CD14-positive monocyte (primary cell): Measurements from ENCODE around the gene DOCK3. TPM values are rescaled to one million over a fixed set of nuclear protein-coding genes. Genes with fewer than 3 reads are reported as not detected.
"Not testable (repeated sequence)": the region's sequence is repeated elsewhere in the genome, so short reads cannot be mapped to it uniquely, and the experiment has no call there.

ENCODE experiments used
- DNase-seq, 3 donors: peaks; one replicate each; pipeline ENCODE4 v3.0.0-alpha.2; 2011 to 2022
- H2AFZ ChIP-seq: 2 replicates; pipeline ENCODE4 v1.6.0; 2012; ENCODE audit warnings: mild to moderate bottlenecking, low read depth, low read length, inconsistent platforms; ENCODE audit not compliant: insufficient read depth, poor library complexity, severe bottlenecking
- H3K27ac ChIP-seq, 2 donors: 1 replicate in 1 of 2; 2 replicates in 1 of 2; pipeline ENCODE4 v1.5.1; 2012 to 2013; ENCODE audit warnings: low read length in 2 of 2, control low read depth in 1 of 2, inconsistent platforms in 1 of 2, low read depth in 1 of 2, mild to moderate bottlenecking in 1 of 2
- H3K27me3 ChIP-seq, 2 donors: one replicate each; pipeline versions ENCODE4 v1.6.0 to v1.6.1; 2011 to 2013; ENCODE audit warnings: low read length in 2 of 2; ENCODE audit not compliant: control insufficient read depth in 2 of 2, insufficient read depth in 2 of 2
- H3K36me3 ChIP-seq, 2 donors: replicated peaks in 1 of 2; 1 replicate in 1 of 2; 2 replicates in 1 of 2; pipeline versions ENCODE4 v1.5.1 to v1.6.1; 2012 to 2013; ENCODE audit warnings: low read length in 2 of 2, control low read depth in 1 of 2, inconsistent platforms in 1 of 2, mild to moderate bottlenecking in 1 of 2; ENCODE audit not compliant: insufficient read depth in 2 of 2, control insufficient read depth in 1 of 2
- H3K4me1 ChIP-seq, 2 donors: 1 replicate in 1 of 2; 2 replicates in 1 of 2; pipeline versions ENCODE4 v1.5.1 to v1.6.1; 2012 to 2013; ENCODE audit warnings: low read length in 2 of 2, control low read depth in 1 of 2, inconsistent platforms in 1 of 2, mild to moderate bottlenecking in 1 of 2, moderate library complexity in 1 of 2; ENCODE audit not compliant: insufficient read depth in 2 of 2, control insufficient read depth in 1 of 2
- H3K4me2 ChIP-seq: replicated peaks from 2 replicates; pipeline ENCODE3; 2012; ENCODE audit warnings: low read length, moderate library complexity, mild to moderate bottlenecking; ENCODE audit not compliant: poor library complexity, severe bottlenecking; ENCODE audit errors: extremely low read depth
- H3K4me3 ChIP-seq, 3 experiments: fragments of 200-600 bp in 1 of 3; sonication (generic) in 1 of 3; replicated peaks in 1 of 3; 1 replicate in 2 of 3; 2 replicates in 1 of 3; pipeline ENCODE4 v1.5.1; 2011 to 2013; ENCODE audit warnings: low read length in 3 of 3, mild to moderate bottlenecking in 3 of 3, control low read depth in 2 of 3, low read depth in 2 of 3, inconsistent platforms in 1 of 3, moderate library complexity in 1 of 3
- H3K79me2 ChIP-seq: 2 replicates; pipeline ENCODE4 v1.6.0; 2012; ENCODE audit warnings: mild to moderate bottlenecking, control low read depth, inconsistent platforms, low read length, moderate library complexity; ENCODE audit not compliant: insufficient read depth
- H3K9ac ChIP-seq: 2 replicates; pipeline ENCODE4 v1.6.0; 2017; ENCODE audit warnings: low read length, mild to moderate bottlenecking; ENCODE audit not compliant: insufficient read depth, poor library complexity, severe bottlenecking
- H3K9me3 ChIP-seq, 2 donors: replicated peaks in 1 of 2; 1 replicate in 1 of 2; 2 replicates in 1 of 2; pipeline versions ENCODE4 v1.5.1 to v1.6.1; 2012 to 2013; ENCODE audit warnings: low read length in 2 of 2, control low read depth in 1 of 2; ENCODE audit not compliant: control insufficient read depth in 1 of 2, insufficient read depth in 1 of 2
- H4K20me1 ChIP-seq: 2 replicates; pipeline ENCODE4 v1.6.0; 2012; ENCODE audit warnings: mild to moderate bottlenecking, low read length, control low read depth, moderate library complexity; ENCODE audit not compliant: insufficient read depth
- H3K27ac Mint-ChIP-seq, 7 donors: one replicate each; pipeline ENCODE4 v1.8.0; 2020; ENCODE audit warnings: mild to moderate bottlenecking in 7 of 7, mixed read lengths in 7 of 7, moderate library complexity in 6 of 7, inconsistent platforms in 2 of 7
- H3K27me3 Mint-ChIP-seq, 3 donors: one replicate each; pipeline ENCODE4 v1.8.0; 2021 to 2022; ENCODE audit warnings: low read depth in 3 of 3, mild to moderate bottlenecking in 3 of 3, mixed read lengths in 3 of 3, moderate library complexity in 3 of 3, inconsistent platforms in 1 of 3
- H3K36me3 Mint-ChIP-seq, 2 donors: one replicate each; pipeline ENCODE4 v1.8.0; 2020; ENCODE audit warnings: mixed read lengths in 2 of 2, inconsistent platforms in 1 of 2, mild to moderate bottlenecking in 1 of 2
- H3K4me1 Mint-ChIP-seq: one replicate; pipeline ENCODE4 v1.8.0; 2020; ENCODE audit warnings: mild to moderate bottlenecking, mixed read lengths
- H3K4me3 Mint-ChIP-seq, 2 donors: one replicate each; pipeline ENCODE4 v1.8.0; 2020; ENCODE audit warnings: mild to moderate bottlenecking in 2 of 2, mixed read lengths in 2 of 2, moderate library complexity in 1 of 2
- H3K9me3 Mint-ChIP-seq, 7 donors: one replicate each; pipeline ENCODE4 v1.8.0; 2020 to 2022; ENCODE audit warnings: mixed read lengths in 7 of 7, mild to moderate bottlenecking in 6 of 7, moderate library complexity in 6 of 7, inconsistent platforms in 2 of 7
- CTCF ChIP-seq: fragments of 200-600 bp; IDR thresholded peaks from one replicate; pipeline ENCODE4 v1.8.0; 2022; ENCODE audit warnings: antibody characterized with exemption, mild to moderate bottlenecking
- WGBS: methylation state at CpG from one replicate; pipeline ENCODE4 v1.1.5; 2013; ENCODE audit warnings: missing lambda C conversion rate; ENCODE audit not compliant: insufficient coverage; 5-methylcytosine and 5-hydroxymethylcytosine counted together
- intact Hi-C, 2 donors: fragments of 100-400 bp; cut with micrococcal nuclease; formaldehyde crosslinking; loops; one replicate each; pipeline versions ENCODE4 v1.15.0 to v1.15.1; 2023
- polyA plus RNA-seq, 3 donors: library from polyadenylated mRNA; depleted of rRNA in 1 of 3; unstranded in 2 of 3; stranded (reverse) in 1 of 3; fragments of 300-500 nt in 2 of 3; fragments of >200 nt in 1 of 3; fragmentation: Illumina TruSeq in 2 of 3; gene quantifications; 1 replicate in 2 of 3; 2 replicates in 1 of 3; pipeline ENCODE4 v1.2.3, GENCODE V29; 2012 to 2021

DOCK3 gene
- polyA plus RNA-seq, 3 donors: 0.03 TPM; not detected in 1

- DNase-seq: no peak
- Histone ChIP-seq H3K4me2 (no peak overlapping the region), H3K9me3 (no peaks in the 10 kb centered on the region), H3K9ac (no peak overlapping the region), H3K27me3 (no peaks in the 10 kb centered on the region), H3K4me3 (no peak overlapping the region), H3K36me3 (no peaks in the 10 kb centered on the region), H3K27ac (no peak overlapping the region), H2AFZ (no peak overlapping the region), H4K20me1 (no peaks in the 10 kb centered on the region), H3K4me1 (no peaks in the 10 kb centered on the region), H3K79me2 (no peaks in the 10 kb centered on the region)
- peaks cover 0 to 13% (median 7%) of the 10 kb centered on the region in 7 donors for H3K9me3 Mint-ChIP-seq
- no peaks in the 10 kb centered on the region for H3K4me1 Mint-ChIP-seq
- peaks cover 1 to 9% (median 2%) of the 10 kb centered on the region in 3 donors for H3K27me3 Mint-ChIP-seq
- no peak overlapping the region for H3K27ac Mint-ChIP-seq
- H3K4me3 Mint-ChIP-seq: no peak overlapping the region
- TF ChIP-seq CTCF: no peak
- WGBS: 86% methylated on average over 3 of the region's 3 CpGs
- intact Hi-C loops: no loop called here
- H3K36me3 Mint-ChIP-seq: no peaks in the 10 kb centered on the region
These were observed 187.5 kb downstream of the DOCK3 start for GRCh38 chr3:50862221-50862620.

GRCh38 chr3:50873376-50874157, 198.8 kb downstream of the DOCK3 start:
- intact Hi-C loops: no loop called here
- WGBS: no CpG with 5 or more reads among the region's 3 CpGs
- peaks cover 4% of the 10 kb centered on the region for H3K4me1 Mint-ChIP-seq

GRCh38 chr3:50874876-50875275, 200.1 kb downstream of the DOCK3 start:
- H3K27me3 ChIP-seq, H3K36me3 Mint-ChIP-seq, H3K4me2 ChIP-seq, H3K27ac ChIP-seq, intact Hi-C loops, H3K4me3 Mint-ChIP-seq, H3K9ac ChIP-seq, H3K4me1 Mint-ChIP-seq, H2AFZ ChIP-seq, H3K9me3 ChIP-seq, H3K9me3 Mint-ChIP-seq, H3K27me3 Mint-ChIP-seq, DNase-seq, H4K20me1 ChIP-seq, H3K4me1 ChIP-seq, H3K4me3 ChIP-seq, H3K27ac Mint-ChIP-seq, H3K36me3 ChIP-seq, H3K79me2 ChIP-seq: not testable (repeated sequence)
- WGBS: no CpG with 5 or more reads among the region's 7 CpGs

More at GRCh38 chr3:50873376-50874157, 198.8 kb downstream of the DOCK3 start:
- Mint-ChIP-seq H3K27ac (no peak overlapping the region), H3K9me3 (peaks cover 0 to 8% (median 4%) of the 10 kb centered on the region in 7 donors), H3K4me3 (peak overlapping the region in 1 of 2 donors; percentile 17), H3K27me3 (peaks cover 1 to 9% (median 6%) of the 10 kb centered on the region in 3 donors), H3K36me3 (no peaks in the 10 kb centered on the region)
- Histone ChIP-seq H3K27ac (no peak overlapping the region), H3K4me1 (no peaks in the 10 kb centered on the region), H4K20me1 (no peaks in the 10 kb centered on the region), H3K36me3 (no peaks in the 10 kb centered on the region), H3K9ac (no peak overlapping the region), H3K79me2 (no peaks in the 10 kb centered on the region), H2AFZ (no peak overlapping the region), H3K27me3 (no peaks in the 10 kb centered on the region), H3K4me3 (no peak overlapping the region), H3K4me2 (no peak overlapping the region), H3K9me3 (no peaks in the 10 kb centered on the region)
- DNase-seq: no peak
- no peak for TF ChIP-seq CTCF
